Measurements from ENCODE around the gene LRRN4.

DNA sequence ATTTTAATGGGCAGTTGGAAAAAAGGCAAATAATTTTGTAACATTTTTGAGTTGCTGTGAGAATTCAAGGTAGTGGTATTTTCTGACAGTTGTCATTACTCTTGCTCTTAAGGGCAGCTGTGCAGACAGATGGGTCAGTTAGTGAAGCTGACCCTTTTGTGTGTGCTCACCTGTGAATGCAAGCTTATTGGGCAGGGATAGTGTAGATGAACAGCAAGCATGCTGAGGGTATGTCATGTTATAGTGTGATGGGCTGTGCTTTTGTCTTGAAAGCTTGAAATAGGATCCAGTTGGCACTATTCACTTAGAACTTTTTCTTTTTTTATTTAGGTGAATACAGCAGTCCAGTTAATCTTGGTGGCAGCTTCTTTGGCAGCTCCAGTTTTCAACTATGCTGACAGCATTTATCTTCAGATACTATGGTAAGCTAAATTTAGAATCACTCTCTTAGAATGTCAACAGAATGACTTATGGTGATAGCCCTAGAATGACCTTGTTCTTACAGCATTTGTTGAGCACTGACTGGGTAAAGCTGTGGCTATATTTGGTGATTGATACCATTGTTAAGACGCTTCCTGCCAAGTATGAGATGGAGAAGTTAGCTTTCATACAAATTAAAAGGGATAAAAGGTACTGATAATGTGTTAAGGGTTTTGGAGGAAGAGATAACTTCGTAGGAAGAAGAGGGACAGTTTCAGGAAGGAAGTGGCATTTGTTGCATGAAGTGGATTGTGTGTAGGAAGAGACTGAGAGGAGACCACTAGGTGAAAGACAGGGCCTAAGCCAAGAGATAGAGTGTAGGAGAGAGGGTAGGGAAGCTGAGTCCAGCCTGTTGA lies 19.5 kb downstream of the LRRN4 start:
- TF ChIP-seq POLR2AphosphoS5 (IDR thresholded peaks at IDR 0.05): no peak
- TF ChIP-seq CTCF (IDR thresholded peaks at IDR 0.05): no peak
- TF ChIP-seq POLR2A (IDR thresholded peaks at IDR 0.05): no peak
- no peak for TF ChIP-seq EP300 (IDR thresholded peaks at IDR 0.05)
